HG03469 (cell line): ENCODE measurements around the gene PC.

Source experiments
- ATAC-seq: cut with Tn5 transposase; IDR thresholded peaks from one replicate; pipeline ENCODE4 v1.9.1; 2021; ENCODE audit warnings: mild to moderate bottlenecking, moderate library complexity, moderate number of reproducible peaks; ENCODE audit not compliant: unreplicated experiment

Gene PC

GRCh38 chr11:66886671-66887221 lies 71.4 kb downstream of the PC start:
- no peak for ATAC-seq

GRCh38 chr11:66885950-66886440 lies 72.2 kb downstream of the PC start:
- ATAC-seq, result no peak

- no peak for ATAC-seq
Observed at GRCh38 chr11:66885469-66885868, 72.7 kb downstream of the PC start.

- ATAC-seq, result no peak
Observed at GRCh38 chr11:66884443-66884842, 73.7 kb downstream of the PC start.

- ATAC-seq, result no peak
Observed at GRCh38 chr11:66883016-66883965, 74.9 kb downstream of the PC start.

- no peak for ATAC-seq
Observed at GRCh38 chr11:66882561-66883015, 75.6 kb downstream of the PC start.

- ATAC-seq, result no peak
Observed at GRCh38 chr11:66881927-66882452, 76.2 kb downstream of the PC start.

GRCh38 chr11:66881451-66881835 lies 76.7 kb downstream of the PC start:
- ATAC-seq, result no peak

- no peak for ATAC-seq
Observed at GRCh38 chr11:66880496-66881450, 77.4 kb downstream of the PC start.

- no peak for ATAC-seq
Observed at GRCh38 chr11:66879999-66880398, 78.2 kb downstream of the PC start.

- no peak for ATAC-seq
Observed at GRCh38 chr11:66879583-66879982, 78.6 kb downstream of the PC start.

- no peak for ATAC-seq
Observed at GRCh38 chr11:66879000-66879399, 79.2 kb downstream of the PC start.

GRCh38 chr11:66878474-66878873 lies 79.7 kb downstream of the PC start:
- ATAC-seq, result no peak

- no peak for ATAC-seq
Observed at GRCh38 chr11:66877588-66878385, 80.4 kb downstream of the PC start.

- no peak for ATAC-seq
Observed at GRCh38 chr11:66875378-66875777, 82.8 kb downstream of the PC start.

- no peak for ATAC-seq
Observed at GRCh38 chr11:66874232-66874631, 84.0 kb downstream of the PC start.

GRCh38 chr11:66871521-66871901 lies 86.7 kb downstream of the PC start:
- no peak for ATAC-seq

GRCh38 chr11:66870616-66871520 lies 87.3 kb downstream of the PC start:
- ATAC-seq, result no peak

GRCh38 chr11:66870131-66870530 lies 88.1 kb downstream of the PC start:
- no peak for ATAC-seq
